Measurements from ENCODE around the gene ZBTB7B.

DNA sequence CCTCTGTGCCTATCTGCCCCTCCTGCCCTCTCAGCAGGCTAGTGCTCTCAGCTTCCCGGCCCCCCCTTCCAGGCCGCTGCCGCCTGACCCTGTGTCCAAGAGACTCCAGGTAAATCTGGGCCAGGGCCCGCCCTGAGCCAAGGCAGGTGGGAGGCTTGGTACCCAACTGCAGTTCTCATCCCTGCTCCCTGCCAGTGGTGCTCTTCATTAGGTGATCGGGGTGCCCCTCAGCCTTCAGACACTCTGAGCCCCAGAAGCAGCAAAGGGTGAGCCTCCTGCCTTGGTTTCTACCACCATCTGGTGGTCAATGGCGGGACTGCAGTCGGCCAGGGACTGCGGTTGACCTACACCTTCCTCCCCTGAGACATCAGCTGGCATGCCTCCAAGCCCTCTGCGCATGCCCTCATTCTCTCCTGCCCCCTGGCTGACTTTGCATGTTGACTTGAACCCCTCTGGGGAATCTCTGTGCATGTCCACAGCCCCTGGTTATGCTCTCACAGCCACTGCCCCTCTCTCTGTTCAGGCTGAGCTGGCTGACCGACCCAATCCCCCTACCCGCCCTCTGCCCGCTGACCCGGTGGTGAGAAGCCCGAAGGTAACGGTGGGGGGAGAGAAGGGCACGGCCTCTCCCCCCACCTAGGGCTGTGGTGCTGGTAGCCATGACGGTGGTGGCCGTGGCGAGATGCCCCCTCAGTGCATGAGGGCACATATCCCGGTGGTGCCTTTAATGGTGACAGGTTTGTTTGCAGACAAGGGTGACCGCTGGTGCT is 59.0 kb downstream of the ZBTB7B start:
- TF ChIP-seq CTCF (IDR thresholded peaks at IDR 0.05) = peak; percentile 98 to 100 (median 99)
- TF ChIP-seq POLR2A (IDR thresholded peaks at IDR 0.05) = no peak
- TF ChIP-seq EP300 (IDR thresholded peaks at IDR 0.05) = peak in 1 of 2 donors; percentile 47

Measured in tibial nerve (tissue), 4 donors.